RWPE2 (cell line): ENCODE results near the gene MED15.
"Not testable (repeated sequence)": the region's sequence is repeated elsewhere in the genome, so short reads cannot be mapped to it uniquely, and the experiment has no call there.

Source experiments
- ATAC-seq: fragments of 200-7000 bp; cut with Tn5 transposase; 3 replicates; pipeline ENCODE4 v1.9.1; 2021; ENCODE audit warnings: low read depth
- DNase-seq: peaks from one replicate; pipeline ENCODE4 v3.0.0-alpha.2; 2020; ENCODE audit warnings: low spot score
- H3K27ac ChIP-seq: fragments of 450-650 bp; 2 replicates; pipeline ENCODE4 v1.5.1; 2017; ENCODE audit warnings: mild to moderate bottlenecking; ENCODE audit not compliant: poor library complexity, severe bottlenecking
- H3K27me3 ChIP-seq: fragments of 250-450 bp; sonication (Bioruptor Pico); 2 replicates; pipeline ENCODE4 v1.5.1; 2021; ENCODE audit warnings: mild to moderate bottlenecking, moderate library complexity; ENCODE audit not compliant: insufficient read depth, poor library complexity, severe bottlenecking
- H3K36me3 ChIP-seq: fragments of 250-450 bp; sonication (Bioruptor Pico); 2 replicates; pipeline ENCODE4 v1.5.1; 2020; ENCODE audit warnings: low read depth, mild to moderate bottlenecking, moderate library complexity
- H3K4me1 ChIP-seq: fragments of 250-450 bp; sonication (Bioruptor Pico); 2 replicates; pipeline ENCODE4 v1.5.1; 2021; ENCODE audit warnings: mild to moderate bottlenecking, moderate library complexity; ENCODE audit not compliant: insufficient read depth, poor library complexity, severe bottlenecking
- H3K4me3 ChIP-seq: fragments of 250-450 bp; sonication (Bioruptor Pico); 2 replicates; pipeline ENCODE4 v1.5.1; 2021; ENCODE audit warnings: mild to moderate bottlenecking, moderate library complexity; ENCODE audit not compliant: severe bottlenecking
- H3K9me3 ChIP-seq: fragments of 250-450 bp; sonication (Bioruptor Pico); 2 replicates; pipeline ENCODE4 v1.5.1; 2021; ENCODE audit warnings: mild to moderate bottlenecking, moderate library complexity; ENCODE audit not compliant: severe bottlenecking
- CTCF ChIP-seq: fragments of 450-650 bp; IDR thresholded peaks from one replicate; pipeline ENCODE4 v1.5.1; 2017; ENCODE audit warnings: mild to moderate bottlenecking, moderate library complexity; ENCODE audit not compliant: poor library complexity, severe bottlenecking

The MED15 gene

DNA sequence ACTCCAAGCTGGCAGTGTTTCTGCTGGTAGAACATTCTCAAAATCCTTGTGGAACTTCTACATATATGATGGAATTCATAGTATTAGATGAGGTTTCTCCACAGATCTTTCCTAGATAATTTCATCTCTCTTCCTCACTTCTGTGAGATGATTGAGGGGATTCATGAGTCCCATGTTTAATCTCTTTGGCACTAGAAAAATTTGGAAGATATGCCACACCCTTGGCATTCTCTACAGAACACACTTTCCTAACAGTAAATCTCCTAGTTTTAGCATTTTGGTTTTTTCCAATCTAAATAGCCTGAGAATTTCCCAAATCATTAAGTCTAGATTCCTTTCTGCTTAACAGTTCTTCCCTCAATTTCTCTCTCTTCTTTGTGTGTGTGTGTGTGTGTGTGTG, 35.3 kb downstream of the MED15 start:
- H3K27me3 ChIP-seq: no peaks in the 10 kb centered on the region
- H3K4me3 ChIP-seq: no peak overlapping the region
- TF ChIP-seq CTCF: no peak
- peaks cover 4% of the 10 kb centered on the region for H3K4me1 ChIP-seq
- peaks cover 81% of the 10 kb centered on the region for H3K36me3 ChIP-seq
- DNase-seq (no peak), ATAC-seq (no peak)
- H3K9me3 ChIP-seq: no peaks in the 10 kb centered on the region
- H3K27ac ChIP-seq: peak overlapping the region; percentile 19

- peaks cover 71% of the 10 kb centered on the region for H3K36me3 ChIP-seq
- not testable (repeated sequence) for DNase-seq, H3K27me3 ChIP-seq, H3K4me3 ChIP-seq, ATAC-seq, H3K27ac ChIP-seq, H3K4me1 ChIP-seq, H3K9me3 ChIP-seq
Measured at GRCh38 chr22:20545318-20545634, 37.9 kb downstream of the MED15 start.

- ATAC-seq (no peak), DNase-seq (no peak)
- H3K36me3 ChIP-seq: peaks cover 70% of the 10 kb centered on the region
Measured at GRCh38 chr22:20545681-20546521, 38.5 kb downstream of the MED15 start.

GRCh38 chr22:20546541-20546950, 39.1 kb downstream of the MED15 start:
- H3K4me1 ChIP-seq: peaks cover 4% of the 10 kb centered on the region
- no peaks in the 10 kb centered on the region for H3K27me3 ChIP-seq
- TF ChIP-seq CTCF: no peak
- no peak overlapping the region for H3K27ac ChIP-seq
- ATAC-seq (no peak), DNase-seq (no peak)
- no peak overlapping the region for H3K4me3 ChIP-seq
- peaks cover 2% of the 10 kb centered on the region for H3K9me3 ChIP-seq
- H3K36me3 ChIP-seq: peaks cover 70% of the 10 kb centered on the region

More at GRCh38 chr22:20545681-20546521, 38.5 kb downstream of the MED15 start:
- Histone ChIP-seq H3K9me3 (peaks cover 2% of the 10 kb centered on the region), H3K4me1 (peaks cover 4% of the 10 kb centered on the region), H3K27me3 (no peaks in the 10 kb centered on the region), H3K4me3 (no peak overlapping the region), H3K27ac (no peak overlapping the region)
- TF ChIP-seq CTCF: no peak

GRCh38 chr22:20547029-20547428, 39.6 kb downstream of the MED15 start:
- Histone ChIP-seq H3K9me3 (peaks cover 2% of the 10 kb centered on the region), H3K4me1 (peaks cover 4% of the 10 kb centered on the region), H3K27ac (no peak overlapping the region), H3K36me3 (peaks cover 72% of the 10 kb centered on the region), H3K4me3 (no peak overlapping the region), H3K27me3 (no peaks in the 10 kb centered on the region)
- DNase-seq: no peak
- no peak for TF ChIP-seq CTCF
- ATAC-seq: no peak
